Lung microvascular endothelial cell (primary cell): ENCODE measurements around the gene PTPRN2. TPM values are rescaled to one million over a fixed set of nuclear protein-coding genes. Genes with fewer than 3 reads are reported as not detected.
"Not testable (repeated sequence)": the region's sequence is repeated elsewhere in the genome, so short reads cannot be mapped to it uniquely, and the experiment has no call there.

Experiments used
- DNase-seq, 2 donors: peaks; one replicate each; pipeline versions ENCODE4 v3.0.0 to v3.0.0-alpha.2; 2010; ENCODE audit warnings: low read depth in 2 of 2
- total RNA-seq: library from RNA; depleted of rRNA; stranded (reverse); fragments of >200 nt; gene quantifications from 2 replicates; pipeline ENCODE4 v1.2.1, GENCODE V29; 2014

PTPRN2 gene
- total RNA-seq, result 2.2 and 4.6 TPM in 2 replicates

- DNase-seq, result peak; percentile 46 to 76
Observed at GRCh38 chr7:158587162-158588084, at the start of gene PTPRN2. Gene PTPRN2, minus strand, starts transcription at chr7:158587823.

GRCh38 chr7:158633055-158633956, 45.7 kb upstream of the PTPRN2 start:
- no peak for DNase-seq

GRCh38 chr7:158631574-158632195, 44.1 kb upstream of the PTPRN2 start:
- peak in 1 of 2 donors; percentile 36 for DNase-seq

- not testable (repeated sequence) for DNase-seq
Observed at GRCh38 chr7:158626289-158626688, 38.7 kb upstream of the PTPRN2 start.

DNA sequence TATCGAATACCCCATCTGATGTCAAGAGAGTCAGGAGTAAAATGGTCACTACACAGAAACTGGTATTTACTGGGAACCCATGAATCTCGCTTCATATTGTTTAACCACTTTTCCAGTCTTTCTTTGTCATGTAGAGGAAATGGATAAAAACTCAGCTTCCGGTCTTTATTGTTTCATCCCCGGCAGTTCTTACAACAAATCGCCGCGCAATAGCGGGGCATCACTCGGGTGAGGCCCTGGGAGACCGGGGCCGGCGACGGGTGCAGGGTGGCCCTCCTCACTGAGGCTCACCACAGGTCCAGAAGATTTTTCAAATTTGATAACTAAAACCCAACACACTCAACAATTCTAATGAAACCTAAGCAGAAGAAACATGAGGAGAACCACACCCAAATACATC, 35.6 kb upstream of the PTPRN2 start:
- peak; percentile 67 to 79 for DNase-seq

DNA sequence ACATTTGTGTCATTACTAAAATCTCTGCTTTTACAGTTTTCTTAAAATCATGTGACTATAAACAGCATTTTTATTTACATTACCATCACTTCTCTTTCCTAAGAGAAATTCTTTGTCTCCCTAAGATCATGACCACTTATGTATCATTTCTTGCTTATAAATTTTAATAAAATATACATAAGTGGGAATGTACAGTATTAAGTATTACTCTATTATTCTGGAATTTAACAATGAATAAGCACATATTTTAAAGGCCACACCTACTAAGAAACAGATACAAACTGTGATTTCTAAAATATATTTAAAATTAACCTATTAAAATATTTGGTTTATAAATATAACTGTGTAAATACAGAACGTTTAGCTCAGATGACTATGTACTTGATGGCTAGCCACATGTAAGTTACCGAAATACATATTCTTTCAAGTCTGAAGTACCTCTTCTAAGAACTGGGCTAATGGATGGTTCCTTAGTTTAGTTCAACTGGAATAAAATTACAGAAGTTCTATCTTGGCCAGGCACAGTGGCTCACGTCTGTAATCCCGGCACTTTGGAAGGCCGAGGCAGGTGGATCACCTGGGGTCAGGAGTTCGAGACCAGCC, 33.3 kb upstream of the PTPRN2 start:
- no peak for DNase-seq

GRCh38 chr7:158620418-158620817, 32.8 kb upstream of the PTPRN2 start:
- DNase-seq, result no peak

DNA sequence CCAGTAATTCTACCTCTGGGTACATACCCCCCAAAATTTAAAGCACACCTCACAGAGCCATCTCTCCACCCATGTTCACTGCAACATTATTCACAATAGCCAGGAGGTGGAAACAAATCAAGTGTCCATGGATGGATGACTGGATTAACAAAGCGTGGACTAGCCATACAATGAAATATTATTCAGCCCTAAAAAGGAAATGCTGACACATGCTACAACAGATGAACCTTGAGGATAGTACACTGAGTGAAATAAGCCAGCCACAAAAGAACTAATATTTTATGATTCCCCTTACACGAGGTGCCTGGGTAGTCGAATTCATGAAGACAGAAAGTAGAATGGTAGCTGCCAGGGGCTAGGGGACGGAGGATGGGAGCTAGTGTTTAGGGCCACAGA, 31.1 kb upstream of the PTPRN2 start:
- no peak for DNase-seq

DNA sequence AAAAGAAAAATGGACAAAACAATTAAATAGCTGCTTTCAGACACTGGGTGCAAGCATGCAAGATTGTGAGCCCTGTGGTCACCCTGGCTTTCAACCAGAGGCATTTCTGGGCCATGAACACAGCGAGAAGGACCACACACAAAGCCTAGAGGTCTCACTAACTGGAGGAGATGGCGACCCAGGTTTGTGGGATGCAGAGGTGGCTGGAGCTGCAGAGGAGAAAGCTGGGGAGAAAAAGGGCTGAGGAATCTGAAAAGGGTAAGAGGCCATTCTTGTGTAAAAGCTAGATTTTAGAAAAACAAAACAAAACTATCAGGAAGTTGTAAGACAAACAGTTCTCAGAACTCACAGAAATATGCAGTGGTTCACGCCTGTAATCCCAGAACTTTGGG, 30.1 kb upstream of the PTPRN2 start:
- DNase-seq, result no peak

GRCh38 chr7:158616050-158616449, 28.4 kb upstream of the PTPRN2 start:
- DNase-seq, result no peak

GRCh38 chr7:158614700-158615099, 27.1 kb upstream of the PTPRN2 start:
- DNase-seq, result peak in 1 of 2 donors; percentile 9

DNA sequence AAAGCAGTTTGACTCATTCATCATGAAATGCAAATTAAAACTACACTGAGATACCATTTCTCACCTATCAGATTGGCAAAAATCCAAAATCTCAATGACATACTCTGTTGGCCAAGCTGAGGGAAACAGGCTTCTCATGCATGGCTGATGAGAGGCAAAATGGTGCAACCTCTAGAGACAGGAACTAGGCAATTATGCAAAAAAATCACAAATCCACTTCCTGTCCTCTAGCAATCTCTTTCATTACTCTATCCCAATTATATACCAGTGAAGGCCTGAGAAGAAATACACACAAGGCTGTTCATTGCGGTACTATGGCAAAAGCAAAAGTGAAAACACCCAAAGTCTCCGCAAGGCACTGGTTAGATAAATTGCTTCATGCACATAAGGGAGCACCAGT, 25.9 kb upstream of the PTPRN2 start:
- peak in 1 of 2 donors; percentile 13 for DNase-seq

- DNase-seq, result no peak
Observed at GRCh38 chr7:158612546-158612945, 24.9 kb upstream of the PTPRN2 start.

DNA sequence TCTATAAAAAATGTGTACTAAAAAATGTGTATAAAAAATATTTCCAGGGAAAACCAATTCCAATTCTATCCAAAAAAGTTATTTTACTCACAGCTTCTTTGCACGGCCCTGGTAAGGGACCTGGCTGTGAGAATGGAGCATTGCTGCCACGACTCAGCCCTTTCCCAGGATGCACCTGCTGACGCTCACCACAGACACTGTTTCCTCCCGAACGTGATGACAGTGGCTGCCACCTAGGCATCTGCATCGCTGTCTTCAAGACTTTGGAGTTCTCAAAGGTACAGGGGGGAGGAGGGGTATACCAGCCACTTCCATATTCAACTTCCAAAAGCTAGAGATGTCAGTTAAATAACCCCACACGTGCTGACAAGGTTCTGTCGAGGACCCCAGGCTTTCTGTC, 23.9 kb upstream of the PTPRN2 start:
- DNase-seq, result no peak

- no peak for DNase-seq
Observed at GRCh38 chr7:158609313-158609974, 21.8 kb upstream of the PTPRN2 start.

DNA sequence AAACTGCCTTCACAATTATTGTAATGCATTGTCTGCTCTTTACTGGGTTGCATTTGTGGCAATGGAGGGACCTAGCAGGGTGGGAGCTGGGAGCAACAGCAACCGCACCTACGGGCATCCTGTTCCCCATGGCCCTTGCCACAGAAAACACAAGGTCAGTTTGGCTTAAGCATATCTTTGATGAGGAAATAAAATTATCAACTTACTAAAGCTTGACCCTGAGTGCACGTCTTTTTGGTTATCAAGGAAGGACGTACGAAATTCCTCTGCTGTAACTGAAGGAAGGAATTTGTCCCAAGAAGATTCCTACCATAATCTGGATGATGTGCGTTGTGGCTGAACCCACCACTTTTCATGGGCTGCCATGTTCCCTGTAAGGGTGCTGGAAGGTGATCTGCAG, 19.9 kb upstream of the PTPRN2 start:
- no peak for DNase-seq

DNA sequence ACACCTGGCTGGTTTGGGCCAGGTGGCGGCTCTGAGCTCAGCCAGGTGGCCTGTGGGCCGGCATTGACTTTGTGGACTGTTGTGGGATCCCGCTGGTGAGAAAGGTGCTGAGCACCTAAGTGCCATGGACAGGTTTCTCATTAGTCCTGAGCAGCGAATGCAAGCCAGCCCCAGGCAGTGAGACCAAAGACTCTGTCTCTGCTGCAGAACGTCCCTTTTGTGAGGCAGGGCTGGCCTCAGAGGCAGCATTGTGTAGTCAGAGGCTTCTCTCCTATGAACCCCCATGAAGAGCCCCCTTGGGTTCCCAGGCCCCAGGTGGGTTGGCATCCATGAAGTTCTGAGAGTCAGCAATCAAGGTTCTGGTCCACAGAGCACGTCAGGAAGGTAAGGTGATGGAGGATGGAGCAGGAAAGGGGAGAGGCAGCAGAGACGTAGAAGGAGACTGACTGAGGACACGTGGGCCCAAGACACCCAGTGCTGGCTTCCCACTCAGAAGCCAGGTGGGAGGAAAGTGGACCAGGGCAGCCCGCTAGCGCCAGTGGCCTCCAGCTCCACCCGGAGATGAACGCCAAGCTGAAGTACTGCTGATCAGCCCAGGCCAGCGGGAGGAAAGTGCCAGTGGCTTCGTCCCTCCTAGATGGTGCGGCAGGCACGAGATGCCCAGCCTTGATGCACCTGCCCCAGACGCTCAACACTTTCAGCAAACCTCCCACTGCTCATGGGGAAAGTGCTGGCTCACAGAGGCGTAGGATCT, 19.2 kb upstream of the PTPRN2 start:
- no peak for DNase-seq

DNA sequence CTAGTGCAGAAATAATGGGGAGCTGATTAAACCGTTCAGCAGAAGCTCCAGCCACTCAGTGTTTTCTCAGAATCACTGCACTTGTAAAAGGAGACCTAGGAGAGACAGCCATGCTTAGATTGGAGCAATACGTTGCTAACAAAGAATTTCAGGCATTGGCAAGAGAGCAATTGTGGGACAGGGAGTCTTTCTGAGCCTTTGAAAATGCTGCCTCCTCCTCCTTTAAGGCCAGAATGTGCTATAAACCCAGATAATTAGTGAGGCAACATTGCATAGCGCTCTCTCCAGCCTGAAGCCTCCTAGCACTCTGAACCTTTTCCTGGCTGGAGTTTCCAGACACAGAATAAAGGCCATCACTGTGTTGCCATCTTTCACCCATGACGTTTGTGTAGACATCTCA, 18.5 kb upstream of the PTPRN2 start:
- DNase-seq, result no peak

DNA sequence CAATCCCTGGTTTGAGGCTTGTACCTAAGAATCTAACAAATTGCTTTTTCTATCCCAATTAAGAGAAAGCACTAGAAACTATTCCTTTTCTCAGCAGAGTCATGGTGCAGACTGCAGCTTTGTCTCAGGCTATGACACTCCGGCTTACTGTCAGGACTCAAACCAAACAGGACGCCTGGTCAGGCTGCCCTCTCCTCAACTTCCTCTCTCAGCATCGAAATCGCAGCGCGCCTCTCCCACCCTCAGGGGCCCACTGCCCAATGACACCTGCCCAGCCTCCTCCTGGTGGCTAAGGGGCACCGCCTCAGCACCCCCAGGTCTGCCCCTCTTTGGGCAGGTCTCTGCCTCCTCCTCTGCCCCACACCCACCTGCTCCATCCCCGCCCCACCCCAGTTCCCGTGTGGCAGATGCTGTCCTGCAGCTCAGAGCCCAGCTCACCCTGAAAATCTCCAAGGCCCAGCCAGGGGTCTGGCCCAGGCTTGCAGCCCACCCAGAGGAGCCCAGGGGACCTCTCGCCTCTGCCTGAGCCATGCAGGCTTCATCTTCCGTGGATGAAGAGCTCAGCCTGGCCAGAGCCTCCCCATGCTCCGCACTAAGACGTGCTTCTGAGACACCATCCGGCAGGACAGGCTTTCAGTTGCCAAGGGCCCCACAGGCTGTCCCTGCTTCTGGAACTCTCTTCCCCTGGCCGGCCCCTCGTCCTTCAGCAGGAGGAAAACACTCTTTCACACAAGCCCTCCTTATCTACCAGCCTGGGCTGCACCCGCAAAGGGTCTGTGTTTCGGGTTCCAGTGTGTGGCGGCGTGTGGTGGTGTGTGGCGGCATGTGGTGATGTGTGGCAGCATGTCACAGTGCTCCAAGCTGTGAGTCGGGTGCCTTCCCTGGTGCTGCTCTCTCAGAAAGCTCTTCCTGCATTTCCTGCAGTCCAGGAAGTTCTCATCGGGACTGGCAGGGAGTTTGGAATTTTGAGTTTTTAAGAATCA, 16.4 kb upstream of the PTPRN2 start:
- DNase-seq, result no peak
